Mesendoderm (in vitro differentiated cells): ENCODE data around the gene EEA1. TPM values are rescaled to one million over a fixed set of nuclear protein-coding genes. Genes with fewer than 3 reads are reported as not detected.

Experiments
- small RNA-seq: library from polyadenylated mRNA; stranded (forward); fragments of <200 nt; extraction: miRNeasy Mini kit (QIAGEN cat#:217004); gene quantifications from one replicate; pipeline ENCODE3, GENCODE V24; 2013; ENCODE audit not compliant: insufficient read depth

EEA1 gene

Small RNA genes within 50 kb of the gene (small RNA-seq; reads per million reads assigned to genes)
- gene RNU6-1329P: not detected
